Lower leg skin (tissue), 4 donors: ENCODE measurements around the gene SRRM4. TPM values are rescaled to one million over a fixed set of nuclear protein-coding genes. Genes with fewer than 3 reads are reported as not detected.
"Not testable (repeated sequence)": the region's sequence is repeated elsewhere in the genome, so short reads cannot be mapped to it uniquely, and the experiment has no call there.

Source experiments
- DNase-seq, 2 donors: peaks; one replicate each; pipeline ENCODE4 v3.0.0-alpha.2; 2019; ENCODE audit warnings: low spot score in 2 of 2
- H3K4me3 ChIP-seq: fragments of 200-600 bp; sonication (generic); 2 replicates; pipeline ENCODE4 v1.5.1; 2017; ENCODE audit warnings: mild to moderate bottlenecking, low read depth; ENCODE audit not compliant: poor library complexity, severe bottlenecking
- POLR2A ChIP-seq, 2 donors: fragments of 450-650 bp; IDR thresholded peaks; one replicate each; pipeline ENCODE4 v1.6.1; 2016 to 2017; ENCODE audit warnings: antibody characterized with exemption in 2 of 2, mild to moderate bottlenecking in 1 of 2, moderate library complexity in 1 of 2
- WGBS, 2 donors: methylation state at CpG; one replicate each; pipeline ENCODE4 v1.1.5; 2018; 5-methylcytosine and 5-hydroxymethylcytosine counted together
- intact Hi-C: fragments of 100-400 bp; cut with DNase I; formaldehyde crosslinking; loops from one replicate; pipeline ENCODE4 v1.15.0; 2023; ENCODE audit warnings: low total_unique reads
- total RNA-seq, 4 donors: library from RNA; depleted of rRNA; stranded (reverse); fragments of >200 nt; gene quantifications; one replicate each; pipeline ENCODE4 v1.1.0, GENCODE V29; 2016
- TF ChIP-seq, protein P1 (sequence below), 3 donors: fragments of 450-650 bp; IDR thresholded peaks; one replicate each; pipeline ENCODE4 v1.5.1; 2016; ENCODE audit warnings: antibody characterized with exemption in 3 of 3, mild to moderate bottlenecking in 3 of 3, moderate library complexity in 2 of 3

SRRM4 gene
- total RNA-seq, 4 donors from 2014 or later, result 0.03 TPM; not detected in 3

DNA sequence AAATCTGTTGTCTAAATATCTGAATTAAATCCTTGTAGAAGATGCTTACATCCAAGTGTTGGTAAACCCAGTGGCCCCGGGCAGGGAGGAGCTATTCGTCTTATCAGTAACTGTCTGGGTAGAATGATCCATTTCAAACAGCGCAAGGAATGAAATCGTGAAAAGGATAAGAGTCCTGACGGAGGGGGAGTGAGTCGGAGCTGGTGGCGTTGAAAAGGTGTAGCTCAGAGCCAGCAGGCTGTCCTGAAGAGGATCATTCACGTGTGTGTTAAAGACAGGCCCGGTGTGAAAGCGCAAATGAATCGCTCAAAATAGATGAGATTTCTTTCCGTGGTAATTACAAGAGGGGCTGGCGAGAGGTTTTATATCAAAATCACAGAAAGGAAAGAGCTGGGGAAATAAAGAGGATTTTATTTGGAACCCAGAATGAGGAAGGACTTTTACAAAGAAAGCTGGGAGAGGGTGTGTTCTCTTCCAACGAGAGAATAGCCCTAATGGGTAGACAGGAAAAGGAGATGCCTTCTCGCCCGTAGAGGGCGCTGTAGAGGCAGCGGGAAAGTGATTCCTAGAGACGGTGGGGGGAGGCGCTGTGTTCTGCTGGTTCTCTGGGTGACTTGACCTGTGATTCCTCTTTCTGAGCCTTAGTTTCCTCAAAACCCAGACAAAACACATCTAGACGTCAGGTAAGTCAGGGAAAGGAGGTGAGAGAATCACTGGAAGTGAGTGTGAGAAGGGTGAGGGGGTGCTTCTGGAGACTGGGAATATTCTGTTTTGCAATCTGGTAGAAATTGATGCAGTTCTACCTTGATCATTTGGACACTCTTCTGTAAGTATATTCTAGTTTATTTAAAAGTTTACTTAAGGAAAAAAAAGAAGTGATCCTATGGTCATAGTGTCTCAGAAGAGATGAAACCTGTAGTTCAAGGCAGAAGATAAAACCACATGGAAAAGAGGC is 39.3 kb downstream of the SRRM4 start:
- no peak overlapping the region for H3K4me3 ChIP-seq
- intact Hi-C loops, result no loop called here
- WGBS, 2 donors, result 21% methylated on average over 21 of the region's 21 CpGs
- TF ChIP-seq POLR2A (IDR thresholded peaks at IDR 0.05), result no peak
- TF ChIP-seq, protein P1, sequence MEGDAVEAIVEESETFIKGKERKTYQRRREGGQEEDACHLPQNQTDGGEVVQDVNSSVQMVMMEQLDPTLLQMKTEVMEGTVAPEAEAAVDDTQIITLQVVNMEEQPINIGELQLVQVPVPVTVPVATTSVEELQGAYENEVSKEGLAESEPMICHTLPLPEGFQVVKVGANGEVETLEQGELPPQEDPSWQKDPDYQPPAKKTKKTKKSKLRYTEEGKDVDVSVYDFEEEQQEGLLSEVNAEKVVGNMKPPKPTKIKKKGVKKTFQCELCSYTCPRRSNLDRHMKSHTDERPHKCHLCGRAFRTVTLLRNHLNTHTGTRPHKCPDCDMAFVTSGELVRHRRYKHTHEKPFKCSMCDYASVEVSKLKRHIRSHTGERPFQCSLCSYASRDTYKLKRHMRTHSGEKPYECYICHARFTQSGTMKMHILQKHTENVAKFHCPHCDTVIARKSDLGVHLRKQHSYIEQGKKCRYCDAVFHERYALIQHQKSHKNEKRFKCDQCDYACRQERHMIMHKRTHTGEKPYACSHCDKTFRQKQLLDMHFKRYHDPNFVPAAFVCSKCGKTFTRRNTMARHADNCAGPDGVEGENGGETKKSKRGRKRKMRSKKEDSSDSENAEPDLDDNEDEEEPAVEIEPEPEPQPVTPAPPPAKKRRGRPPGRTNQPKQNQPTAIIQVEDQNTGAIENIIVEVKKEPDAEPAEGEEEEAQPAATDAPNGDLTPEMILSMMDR (IDR thresholded peaks at IDR 0.05), result no peak
- no peak for DNase-seq

DNA sequence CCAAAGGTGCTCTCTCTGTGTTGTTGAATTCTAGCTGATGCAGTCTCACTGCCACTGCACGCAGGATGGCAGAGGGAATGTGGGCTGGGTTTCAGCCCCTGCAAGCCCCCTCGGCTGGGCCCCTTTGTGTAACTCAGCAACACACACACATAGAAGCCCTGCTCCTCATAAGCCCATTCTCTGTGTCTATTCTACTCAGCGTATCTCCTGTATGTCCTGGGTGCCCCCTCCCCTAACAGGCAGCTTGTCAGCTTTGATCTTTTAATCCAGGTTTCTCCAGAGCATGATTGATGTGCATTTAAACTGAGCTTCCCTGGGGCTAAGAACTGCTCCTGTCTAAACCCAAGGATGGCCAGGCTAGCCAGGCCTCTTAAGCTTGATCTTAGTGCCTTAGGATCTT is 43.0 kb downstream of the SRRM4 start:
- no peak for DNase-seq
- WGBS, 2 donors, result 14 to 16% methylated on average over 3 of the region's 3 CpGs
- intact Hi-C loops, result no loop called here
- H3K4me3 ChIP-seq, result no peak overlapping the region
- TF ChIP-seq, protein P1 (IDR thresholded peaks at IDR 0.05), result no peak
- no peak for TF ChIP-seq POLR2A (IDR thresholded peaks at IDR 0.05)

DNA sequence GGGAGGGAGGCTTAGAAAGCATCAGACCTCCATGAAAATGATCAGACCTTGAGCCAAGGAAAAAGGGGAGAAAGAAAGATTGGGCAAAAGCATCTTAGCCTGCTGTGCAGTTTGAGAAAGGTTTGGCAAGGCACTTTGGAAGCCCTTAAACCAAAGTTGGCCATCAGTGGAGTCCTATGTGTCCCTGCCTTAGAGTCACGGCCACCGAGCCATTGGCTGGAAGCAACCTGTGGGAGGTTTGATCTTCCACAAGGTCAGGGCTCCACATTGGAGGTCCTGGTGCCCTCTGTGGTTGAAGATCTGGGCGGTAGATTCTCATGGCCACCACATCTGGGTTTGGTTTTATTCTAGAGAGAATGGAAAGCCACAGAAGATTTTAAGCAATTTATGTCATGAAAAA is 44.4 kb downstream of the SRRM4 start:
- 83 to 84% methylated on average over 3 of the region's 3 CpGs for WGBS, 2 donors

DNA sequence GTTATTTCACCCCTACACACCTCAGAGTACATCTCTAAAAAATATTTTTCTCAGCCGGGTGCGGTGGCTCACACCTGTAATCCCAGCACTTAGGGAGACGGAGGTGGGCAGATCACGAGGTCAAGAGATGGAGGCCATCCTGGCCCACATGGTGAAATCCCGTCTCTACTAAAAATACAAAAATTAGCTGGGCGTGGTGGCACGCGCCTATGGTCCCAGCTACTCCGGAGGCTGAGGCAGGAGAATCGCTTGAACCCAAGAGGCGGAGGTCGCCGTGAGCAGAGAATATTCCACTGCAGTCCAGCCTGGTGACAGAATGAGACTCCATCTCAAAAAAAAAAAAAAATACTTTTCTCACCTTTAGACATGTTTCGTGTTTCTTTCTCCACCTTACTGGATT is 52.0 kb downstream of the SRRM4 start:
- WGBS, 2 donors, result 88 to 89% methylated on average over 14 of the region's 14 CpGs
- H3K4me3 ChIP-seq, intact Hi-C loops, DNase-seq: not testable (repeated sequence)

More for the DNA sequence above, 44.4 kb downstream of the SRRM4 start:
- no peak for DNase-seq
- TF ChIP-seq, protein P1 (IDR thresholded peaks at IDR 0.05), result no peak
- no peak for TF ChIP-seq POLR2A (IDR thresholded peaks at IDR 0.05)
- intact Hi-C loops, result no loop called here
- H3K4me3 ChIP-seq, result no peak overlapping the region

DNA sequence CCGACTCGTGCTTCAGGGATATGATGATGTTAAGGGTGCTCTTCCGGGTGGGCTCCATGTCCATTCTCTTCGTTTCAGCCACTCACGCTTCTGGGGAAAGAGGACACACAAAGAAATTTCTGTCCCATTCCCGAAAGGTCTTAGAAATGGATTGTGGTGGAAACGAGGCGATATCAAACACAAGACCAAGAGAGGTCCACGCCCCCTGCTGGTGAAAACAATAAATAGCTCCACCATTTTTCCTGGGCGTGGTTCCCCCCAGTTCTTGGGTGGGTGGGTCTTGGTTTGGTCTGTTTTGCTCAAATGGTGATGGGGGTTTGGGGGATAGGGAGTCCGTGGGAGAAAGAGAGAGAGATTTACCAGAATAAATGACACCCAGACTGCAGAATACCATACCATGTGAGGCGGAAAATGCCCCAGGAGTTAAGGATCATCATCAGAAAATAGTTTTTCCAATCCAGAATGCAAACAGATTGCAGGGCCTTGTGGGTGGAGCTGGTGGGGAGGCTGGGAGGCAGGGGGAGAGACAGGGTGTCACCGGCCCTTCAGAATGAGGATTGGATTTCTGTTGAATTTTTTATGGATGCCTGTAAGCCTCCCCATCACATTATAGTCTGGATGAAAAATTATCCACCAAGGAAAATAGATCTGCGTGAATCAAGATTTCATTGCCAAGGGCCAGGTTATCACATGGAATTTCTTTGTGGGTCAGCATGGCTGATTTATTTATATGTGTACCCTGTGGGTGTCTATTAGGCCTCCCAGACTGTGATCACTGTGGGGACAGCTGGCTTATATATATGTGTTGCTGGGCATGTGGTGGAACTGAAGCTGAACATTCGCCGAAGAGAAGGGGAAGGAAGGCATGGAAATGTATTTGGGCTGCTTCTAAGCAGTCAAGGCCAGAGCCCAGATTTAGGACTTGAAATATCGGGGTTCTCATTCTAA is 55.8 kb downstream of the SRRM4 start:
- no peak overlapping the region for H3K4me3 ChIP-seq
- 50% methylated on average over 17 of the region's 17 CpGs for WGBS, 2 donors
- TF ChIP-seq, protein P1 (IDR thresholded peaks at IDR 0.05), result no peak
- TF ChIP-seq POLR2A (IDR thresholded peaks at IDR 0.05), result no peak
- intact Hi-C loops, result no loop called here
- DNase-seq, result no peak

DNA sequence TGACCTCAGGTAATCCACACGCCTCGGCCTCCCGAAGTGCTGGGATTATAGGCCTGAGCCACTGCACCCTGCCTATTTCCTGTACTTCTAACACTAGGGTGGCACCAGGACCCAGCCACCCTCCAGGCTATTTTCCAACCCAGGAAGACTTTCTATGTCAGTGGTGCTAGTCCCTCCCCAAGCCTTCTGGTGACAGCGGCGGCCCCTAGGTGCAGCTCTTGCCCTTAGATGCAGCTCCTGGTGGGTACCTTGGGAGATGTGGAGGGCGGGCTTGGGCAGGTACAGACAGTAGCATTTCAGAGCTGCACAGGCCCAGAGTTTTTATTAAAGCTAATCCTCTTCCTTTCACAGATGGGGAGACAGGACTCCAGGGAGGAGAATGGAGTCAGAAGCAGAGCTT is 62.8 kb downstream of the SRRM4 start:
- 81 to 90% methylated on average over 6 of the region's 6 CpGs for WGBS, 2 donors
- no peak for DNase-seq
- no peak overlapping the region for H3K4me3 ChIP-seq
- TF ChIP-seq, protein P1 (IDR thresholded peaks at IDR 0.05), result no peak
- TF ChIP-seq POLR2A (IDR thresholded peaks at IDR 0.05), result no peak
- intact Hi-C loops, result no loop called here
